Neural crest cell (in vitro differentiated cells): ENCODE data around the gene GPR132. TPM values are rescaled to one million over a fixed set of nuclear protein-coding genes. Genes with fewer than 3 reads are reported as not detected.
"Not testable (repeated sequence)": the region's sequence is repeated elsewhere in the genome, so short reads cannot be mapped to it uniquely, and the experiment has no call there.

ENCODE experiments used
- DNase-seq: peaks from one replicate; pipeline ENCODE4 v3.0.0; 2021; ENCODE audit warnings: low read depth, mixed read lengths, low spot score
- H3K27ac Mint-ChIP-seq: one replicate; pipeline ENCODE4 v1.8.0; 2021; ENCODE audit warnings: mild to moderate bottlenecking, mixed read lengths; ENCODE audit not compliant: unreplicated experiment
- H3K27me3 Mint-ChIP-seq: 2 replicates; pipeline ENCODE4 v1.8.0; 2021; ENCODE audit warnings: low read depth, mild to moderate bottlenecking, mixed read lengths
- H3K36me3 Mint-ChIP-seq: 2 replicates; pipeline ENCODE4 v1.8.0; 2021; ENCODE audit warnings: low read depth, mild to moderate bottlenecking, mixed read lengths
- H3K4me1 Mint-ChIP-seq: 2 replicates; pipeline ENCODE4 v1.8.0; 2021; ENCODE audit warnings: mixed read lengths
- H3K4me3 Mint-ChIP-seq: one replicate; pipeline ENCODE4 v1.8.0; 2021; ENCODE audit warnings: mild to moderate bottlenecking, mixed read lengths
- H3K9me3 Mint-ChIP-seq: 2 replicates; pipeline ENCODE4 v1.8.0; 2021; ENCODE audit warnings: mixed read lengths
- total RNA-seq: library from RNA; stranded (reverse); gene quantifications from 2 replicates; pipeline ENCODE4 v1.2.1, GENCODE V29; 2021
- TF ChIP-seq, protein P1 (sequence below): fragments of 200-600 bp; sonication (generic); conservative IDR thresholded peaks from 2 replicates; pipeline ENCODE4 v1.5.0; 2021; ENCODE audit warnings: antibody characterized with exemption, mild to moderate bottlenecking

The GPR132 gene
- total RNA-seq, 1 donor from 2014 or later: not detected

DNA sequence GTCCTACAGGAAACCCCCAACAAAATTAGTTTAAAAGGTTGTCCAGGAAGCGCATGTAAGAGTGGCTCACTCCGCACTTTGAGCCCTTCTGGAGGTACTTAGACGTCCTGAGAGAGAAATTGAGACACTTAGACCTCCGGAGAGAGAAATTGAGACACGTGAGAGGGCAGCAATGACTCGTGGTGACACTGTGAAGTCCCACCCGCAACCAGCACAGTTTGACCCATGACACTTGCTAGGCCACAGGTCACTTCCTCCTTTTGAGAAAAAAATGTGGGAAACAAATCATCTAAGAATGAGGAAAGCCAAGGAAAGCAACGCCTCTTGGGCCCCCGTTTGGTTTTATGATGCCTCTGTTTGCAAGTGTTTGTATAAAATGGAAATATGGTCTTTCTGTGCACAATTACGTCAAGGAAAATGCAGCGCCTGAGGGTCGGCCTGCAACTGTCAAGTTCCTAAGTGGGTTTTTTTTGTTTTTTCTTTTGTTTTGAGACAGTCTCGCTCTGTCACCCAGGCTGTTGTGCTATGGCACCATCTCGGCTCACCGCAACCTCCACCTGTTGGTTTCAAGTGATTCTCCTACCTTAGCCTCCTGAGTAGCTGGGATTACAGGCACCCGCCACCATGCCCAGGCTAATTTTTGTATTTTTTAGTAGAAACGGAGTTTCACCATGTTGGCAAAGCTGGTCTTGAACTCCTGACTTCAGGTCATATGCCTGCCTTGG, 30.8 kb downstream of the GPR132 start:
- no peak overlapping the region for H3K4me3 Mint-ChIP-seq
- H3K4me1 Mint-ChIP-seq: peaks cover 17% of the 10 kb centered on the region

DNA sequence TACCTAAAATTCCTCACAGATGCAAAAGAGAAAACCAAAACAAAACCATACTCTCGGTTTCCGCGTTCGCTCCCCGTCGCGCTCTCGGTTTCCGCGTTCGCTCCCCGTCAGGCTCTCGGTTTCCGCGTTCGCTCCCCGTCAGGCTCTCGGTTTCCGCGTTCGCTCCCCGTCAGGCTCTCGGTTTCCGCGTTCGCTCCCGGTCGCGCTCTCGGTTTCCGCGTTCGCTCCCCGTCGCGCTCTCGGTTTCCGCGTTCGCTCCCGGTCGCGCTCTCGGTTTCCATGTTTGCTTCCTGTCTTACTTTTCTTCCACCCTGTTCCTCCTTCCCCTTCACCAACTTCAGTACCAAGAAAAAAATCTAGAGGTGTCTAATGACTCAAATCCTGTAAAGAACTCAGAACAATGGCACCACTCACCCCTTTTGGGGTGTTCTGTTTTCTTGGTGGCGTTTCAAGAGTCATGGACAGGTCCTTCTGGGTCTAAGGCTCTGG, 31.8 kb downstream of the GPR132 start:
- DNase-seq, H3K36me3 Mint-ChIP-seq, H3K9me3 Mint-ChIP-seq, H3K27ac Mint-ChIP-seq: not testable (repeated sequence)
- Mint-ChIP-seq H3K4me3 (peak overlapping the region; percentile 4), H3K4me1 (peaks cover 12% of the 10 kb centered on the region), H3K27me3 (peaks cover 40% of the 10 kb centered on the region)

More for the DNA sequence above, 30.8 kb downstream of the GPR132 start:
- TF ChIP-seq, protein P1, sequence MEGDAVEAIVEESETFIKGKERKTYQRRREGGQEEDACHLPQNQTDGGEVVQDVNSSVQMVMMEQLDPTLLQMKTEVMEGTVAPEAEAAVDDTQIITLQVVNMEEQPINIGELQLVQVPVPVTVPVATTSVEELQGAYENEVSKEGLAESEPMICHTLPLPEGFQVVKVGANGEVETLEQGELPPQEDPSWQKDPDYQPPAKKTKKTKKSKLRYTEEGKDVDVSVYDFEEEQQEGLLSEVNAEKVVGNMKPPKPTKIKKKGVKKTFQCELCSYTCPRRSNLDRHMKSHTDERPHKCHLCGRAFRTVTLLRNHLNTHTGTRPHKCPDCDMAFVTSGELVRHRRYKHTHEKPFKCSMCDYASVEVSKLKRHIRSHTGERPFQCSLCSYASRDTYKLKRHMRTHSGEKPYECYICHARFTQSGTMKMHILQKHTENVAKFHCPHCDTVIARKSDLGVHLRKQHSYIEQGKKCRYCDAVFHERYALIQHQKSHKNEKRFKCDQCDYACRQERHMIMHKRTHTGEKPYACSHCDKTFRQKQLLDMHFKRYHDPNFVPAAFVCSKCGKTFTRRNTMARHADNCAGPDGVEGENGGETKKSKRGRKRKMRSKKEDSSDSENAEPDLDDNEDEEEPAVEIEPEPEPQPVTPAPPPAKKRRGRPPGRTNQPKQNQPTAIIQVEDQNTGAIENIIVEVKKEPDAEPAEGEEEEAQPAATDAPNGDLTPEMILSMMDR: no peak
- no peak for DNase-seq
- Mint-ChIP-seq H3K27me3 (peaks cover 39% of the 10 kb centered on the region), H3K9me3 (no peaks in the 10 kb centered on the region), H3K27ac (no peak overlapping the region), H3K36me3 (no peaks in the 10 kb centered on the region)

DNA sequence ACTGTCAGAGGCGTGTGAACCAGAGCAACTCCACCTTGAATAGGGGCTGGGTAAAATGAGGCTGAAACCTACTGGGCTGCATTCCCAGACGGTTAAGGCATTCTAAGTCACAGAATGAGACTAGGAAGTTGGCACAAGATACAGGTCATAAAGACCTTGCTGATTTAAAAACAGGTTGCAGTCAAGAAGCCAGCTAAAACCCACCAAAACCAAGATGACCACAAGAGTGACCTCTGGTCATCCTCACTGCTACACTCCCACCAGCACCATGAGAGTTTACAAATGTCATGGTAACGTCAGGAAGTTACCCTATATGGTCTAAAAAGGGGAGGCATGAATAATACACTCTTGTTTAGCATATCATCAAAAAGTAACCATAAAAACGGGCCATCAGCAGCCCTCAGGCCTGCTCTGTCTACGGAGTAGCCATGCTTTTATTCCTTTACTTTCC, 32.8 kb downstream of the GPR132 start:
- H3K36me3 Mint-ChIP-seq, H3K9me3 Mint-ChIP-seq, H3K4me3 Mint-ChIP-seq, H3K27ac Mint-ChIP-seq, DNase-seq: not testable (repeated sequence)
- H3K27me3 Mint-ChIP-seq: peaks cover 46% of the 10 kb centered on the region
- H3K4me1 Mint-ChIP-seq: peaks cover 12% of the 10 kb centered on the region

DNA sequence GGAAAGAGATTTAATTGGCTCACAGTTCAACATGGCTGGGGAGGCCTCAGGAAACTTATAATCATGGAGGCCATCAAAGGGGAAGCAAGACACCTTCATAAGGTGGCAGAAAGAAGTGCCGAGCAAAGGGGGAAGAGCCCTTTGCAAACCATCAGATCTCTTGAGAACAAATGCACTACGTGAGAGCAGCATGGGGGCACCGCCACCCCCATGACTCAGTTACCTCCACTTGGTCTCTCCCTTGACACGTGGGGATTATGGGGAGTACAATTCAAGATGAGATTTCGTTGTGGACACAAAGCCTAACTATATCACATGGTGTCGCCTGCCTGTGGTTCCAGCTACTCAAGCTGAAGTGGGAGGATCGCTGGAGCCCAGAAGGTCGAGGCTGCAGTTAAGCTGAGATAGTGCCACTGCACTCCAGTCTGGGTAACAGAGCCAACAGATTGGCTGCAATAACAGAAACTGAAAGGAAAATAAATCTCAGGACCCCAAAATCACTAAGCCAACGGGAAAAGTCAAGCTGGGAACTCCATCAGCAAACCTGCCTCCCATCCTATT, 34.3 kb downstream of the GPR132 start:
- no peaks in the 10 kb centered on the region for H3K9me3 Mint-ChIP-seq
- H3K27ac Mint-ChIP-seq: no peak overlapping the region

DNA sequence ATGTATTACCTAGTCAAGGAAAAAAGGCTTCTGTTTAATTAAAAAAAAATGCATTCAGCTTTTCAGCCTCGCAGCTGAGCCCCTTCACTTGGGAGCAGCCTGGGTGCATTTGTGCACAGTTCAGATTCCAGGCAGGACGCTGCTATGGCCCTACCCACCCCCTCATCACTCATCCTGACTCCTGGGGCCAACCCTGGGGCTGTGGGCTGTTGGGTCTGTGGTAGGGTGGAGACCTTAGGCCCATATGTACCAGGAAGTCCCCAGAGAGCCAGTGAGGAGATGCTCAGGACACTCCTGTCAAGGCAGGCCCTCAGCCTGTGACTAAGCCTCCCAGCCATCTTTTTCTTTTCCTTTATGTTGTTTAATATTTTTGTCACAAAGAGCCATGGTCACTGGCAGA, 35.0 kb downstream of the GPR132 start:
- H3K27me3 Mint-ChIP-seq: peaks cover 46% of the 10 kb centered on the region
- no peaks in the 10 kb centered on the region for H3K9me3 Mint-ChIP-seq
- H3K4me3 Mint-ChIP-seq: no peak overlapping the region
- no peaks in the 10 kb centered on the region for H3K36me3 Mint-ChIP-seq
- H3K4me1 Mint-ChIP-seq: peaks cover 12% of the 10 kb centered on the region
- no peak overlapping the region for H3K27ac Mint-ChIP-seq
- no peak for DNase-seq
- TF ChIP-seq, protein P1: no peak

More for the DNA sequence above, 34.3 kb downstream of the GPR132 start:
- DNase-seq: no peak
- Mint-ChIP-seq H3K27me3 (peaks cover 48% of the 10 kb centered on the region), H3K36me3 (no peaks in the 10 kb centered on the region), H3K4me3 (no peak overlapping the region), H3K4me1 (peaks cover 12% of the 10 kb centered on the region)
- TF ChIP-seq, protein P1: no peak

DNA sequence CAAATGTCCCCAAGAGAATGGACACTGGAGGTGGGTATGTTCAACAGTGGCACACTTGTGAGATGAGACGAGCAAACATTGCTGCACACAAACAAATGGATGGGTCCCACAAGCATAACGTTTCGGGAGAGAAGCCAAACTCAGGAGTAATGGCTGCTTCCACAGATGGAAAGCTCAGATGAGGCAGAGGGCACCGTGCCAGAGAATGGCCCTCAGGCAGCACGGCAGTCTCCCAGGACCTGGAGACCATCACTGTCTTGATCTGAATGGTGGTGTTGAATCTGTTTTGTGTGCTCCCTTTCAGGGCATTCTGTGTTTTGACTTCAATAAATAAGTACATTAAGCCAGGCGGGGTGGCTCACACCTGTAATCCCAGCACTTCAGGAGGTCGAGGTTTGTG, 35.8 kb downstream of the GPR132 start:
- Mint-ChIP-seq H3K4me3 (no peak overlapping the region), H3K27me3 (peaks cover 39% of the 10 kb centered on the region), H3K27ac (no peak overlapping the region), H3K36me3 (no peaks in the 10 kb centered on the region), H3K9me3 (no peaks in the 10 kb centered on the region), H3K4me1 (peaks cover 10% of the 10 kb centered on the region)
- DNase-seq: no peak
- TF ChIP-seq, protein P1: no peak
